HG03095 (cell line): ENCODE results near the gene SLC7A7.
"Not testable (repeated sequence)": the region's sequence is repeated elsewhere in the genome, so short reads cannot be mapped to it uniquely, and the experiment has no call there.

Source experiments
- ATAC-seq: cut with Tn5 transposase; IDR thresholded peaks from one replicate; pipeline ENCODE4 v1.9.1; 2021; ENCODE audit warnings: moderate library complexity; ENCODE audit not compliant: unreplicated experiment

SLC7A7 gene

GRCh38 chr14:22822016-22822570 lies 6.9 kb upstream of the SLC7A7 start:
- no peak for ATAC-seq

GRCh38 chr14:22821193-22822015 lies 6.2 kb upstream of the SLC7A7 start:
- no peak for ATAC-seq

- ATAC-seq = no peak
Observed at GRCh38 chr14:22820731-22821130, 5.5 kb upstream of the SLC7A7 start.

GRCh38 chr14:22819151-22819988 lies 4.1 kb upstream of the SLC7A7 start:
- peak; percentile 46 for ATAC-seq

GRCh38 chr14:22814373-22814772 lies 862 bp downstream of the SLC7A7 start:
- ATAC-seq = no peak

- ATAC-seq = no peak
Observed at GRCh38 chr14:22813145-22813544, 2.1 kb downstream of the SLC7A7 start.

- no peak for ATAC-seq
Observed at GRCh38 chr14:22812744-22813143, 2.5 kb downstream of the SLC7A7 start.

- no peak for ATAC-seq
Observed at GRCh38 chr14:22811722-22812121, 3.5 kb downstream of the SLC7A7 start.

- no peak for ATAC-seq
Observed at GRCh38 chr14:22808388-22809209, 6.6 kb downstream of the SLC7A7 start.

- no peak for ATAC-seq
Observed at GRCh38 chr14:22807432-22808087, 7.7 kb downstream of the SLC7A7 start.

GRCh38 chr14:22805235-22805634 lies 10.0 kb downstream of the SLC7A7 start:
- ATAC-seq = not testable (repeated sequence)

GRCh38 chr14:22803687-22803974 lies 11.6 kb downstream of the SLC7A7 start:
- peak; percentile 34 for ATAC-seq

- ATAC-seq = peak; percentile 49
Observed at GRCh38 chr14:22802860-22803686, 12.2 kb downstream of the SLC7A7 start.

- ATAC-seq = no peak
Observed at GRCh38 chr14:22801716-22802115, 13.5 kb downstream of the SLC7A7 start.

- ATAC-seq = no peak
Observed at GRCh38 chr14:22800346-22800745, 14.9 kb downstream of the SLC7A7 start.

GRCh38 chr14:22798528-22798927 lies 16.7 kb downstream of the SLC7A7 start:
- ATAC-seq = no peak

GRCh38 chr14:22797017-22797917 lies 18.0 kb downstream of the SLC7A7 start:
- no peak for ATAC-seq

- ATAC-seq = peak; percentile 45
Observed at GRCh38 chr14:22796087-22796707, 19.0 kb downstream of the SLC7A7 start.
